ENCODE measurements around the gene ANKH. TPM values are rescaled to one million over a fixed set of nuclear protein-coding genes. Genes with fewer than 3 reads are reported as not detected.

ANKH gene
- total RNA-seq, 1 experiment from 2014 or later = 8.0 TPM

DNA sequence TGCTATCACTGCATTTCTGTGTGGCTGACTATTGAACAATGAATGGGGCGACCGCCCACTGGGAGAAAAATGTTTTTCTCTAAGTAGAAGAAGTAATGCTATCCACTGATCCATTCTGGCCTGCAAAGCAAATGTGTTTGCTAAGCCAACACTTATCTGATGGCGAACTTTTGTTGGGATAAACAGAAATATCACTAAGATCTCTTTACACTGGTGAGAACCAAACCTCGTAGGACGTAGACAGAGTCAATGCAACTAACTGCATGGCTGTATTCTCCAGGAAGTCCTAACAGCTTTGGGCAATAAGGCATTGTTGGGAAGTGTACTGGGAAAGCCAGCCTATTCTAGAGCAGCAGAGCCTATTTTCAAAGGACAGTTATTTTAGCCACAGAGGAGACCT lies 77.7 kb downstream of the ANKH start:
- no peak for DNase-seq (ENCODE audit: low spot score)

GRCh38 chr5:14790911-14791310 lies 80.7 kb downstream of the ANKH start:
- DNase-seq (ENCODE audit: low spot score) = no peak

- peak; percentile 14 for DNase-seq (ENCODE audit: low spot score)
These were observed 81.4 kb downstream of the ANKH start for GRCh38 chr5:14790220-14790619.

GRCh38 chr5:14787801-14788579 lies 83.6 kb downstream of the ANKH start:
- no peak for DNase-seq (ENCODE audit: low spot score)

- DNase-seq (ENCODE audit: low spot score) = no peak
These were observed 87.9 kb downstream of the ANKH start for GRCh38 chr5:14783691-14784090.

- DNase-seq (ENCODE audit: low spot score) = no peak
These were observed 89.0 kb downstream of the ANKH start for GRCh38 chr5:14782591-14782990.

DNA sequence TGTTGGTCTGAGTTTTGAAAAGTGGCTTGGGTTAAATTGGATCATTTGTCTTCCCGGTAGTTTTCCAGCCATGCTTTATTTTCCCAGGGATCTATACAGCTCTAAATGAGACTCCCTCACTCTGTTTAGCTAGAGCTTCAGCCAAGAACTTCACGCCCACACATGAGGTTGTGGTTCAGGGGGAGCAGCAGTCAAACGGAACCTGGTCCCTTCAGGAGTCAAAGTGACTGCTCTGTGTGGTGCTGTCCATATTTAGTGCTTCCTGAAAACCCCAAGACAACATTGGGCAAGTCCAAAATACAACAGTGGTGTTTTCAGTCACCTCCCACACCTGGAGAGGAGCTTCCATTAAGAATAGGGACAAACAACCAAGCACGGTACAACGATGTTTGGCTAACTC lies 90.5 kb downstream of the ANKH start:
- DNase-seq (ENCODE audit: low spot score) = no peak

DNA sequence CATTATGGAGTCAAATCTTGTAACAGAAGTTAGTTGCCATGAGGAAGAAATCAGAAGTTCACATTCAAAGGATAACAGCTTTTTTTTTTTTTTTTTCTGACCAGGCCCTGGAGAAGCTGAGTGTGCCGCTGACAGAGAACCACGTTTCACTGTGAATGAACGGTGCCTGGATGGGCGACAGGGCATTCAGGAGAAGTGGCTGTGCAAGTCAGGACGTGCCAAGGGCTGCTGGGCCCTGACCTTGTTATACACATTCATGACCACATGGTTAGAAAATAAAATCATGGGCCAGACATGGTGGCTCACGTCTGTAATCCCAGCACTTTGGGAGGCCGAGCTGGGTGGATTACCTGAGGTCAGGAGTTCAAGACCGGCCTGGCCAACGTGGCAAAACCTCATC lies 91.6 kb downstream of the ANKH start:
- no peak for DNase-seq (ENCODE audit: low spot score)

GRCh38 chr5:14778792-14779070 lies 92.8 kb downstream of the ANKH start:
- no peak for DNase-seq (ENCODE audit: low spot score)

- no peak for DNase-seq (ENCODE audit: low spot score)
These were observed 93.4 kb downstream of the ANKH start for GRCh38 chr5:14777932-14778791.

- DNase-seq (ENCODE audit: low spot score) = no peak
These were observed 94.4 kb downstream of the ANKH start for GRCh38 chr5:14777187-14777586.

GRCh38 chr5:14776602-14777001 lies 95.0 kb downstream of the ANKH start:
- DNase-seq (ENCODE audit: low spot score) = no peak

GRCh38 chr5:14775857-14776256 lies 95.7 kb downstream of the ANKH start:
- DNase-seq (ENCODE audit: low spot score) = peak; percentile 69

GRCh38 chr5:14773588-14773987 lies 98.0 kb downstream of the ANKH start:
- no peak for DNase-seq (ENCODE audit: low spot score)

DNA sequence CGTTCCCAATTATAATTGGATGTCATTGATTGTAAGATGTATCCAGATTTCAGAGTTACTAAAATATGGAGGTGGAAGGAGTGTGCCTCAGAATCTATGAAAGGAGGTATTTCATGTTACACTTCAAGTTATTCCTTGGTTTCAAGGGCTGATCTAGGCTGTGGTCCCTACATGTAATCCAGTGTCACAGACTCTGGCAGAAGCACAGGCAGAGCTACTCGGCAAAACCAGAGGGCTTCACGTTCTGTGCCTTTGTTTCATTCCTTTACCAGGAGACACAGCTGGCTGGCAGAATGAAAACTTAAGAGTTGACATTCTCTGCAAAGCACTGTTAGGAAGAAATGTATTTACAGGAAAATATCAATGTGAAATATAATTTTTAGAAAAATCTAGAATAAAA lies 99.6 kb downstream of the ANKH start:
- DNase-seq (ENCODE audit: low spot score) = no peak

DNA sequence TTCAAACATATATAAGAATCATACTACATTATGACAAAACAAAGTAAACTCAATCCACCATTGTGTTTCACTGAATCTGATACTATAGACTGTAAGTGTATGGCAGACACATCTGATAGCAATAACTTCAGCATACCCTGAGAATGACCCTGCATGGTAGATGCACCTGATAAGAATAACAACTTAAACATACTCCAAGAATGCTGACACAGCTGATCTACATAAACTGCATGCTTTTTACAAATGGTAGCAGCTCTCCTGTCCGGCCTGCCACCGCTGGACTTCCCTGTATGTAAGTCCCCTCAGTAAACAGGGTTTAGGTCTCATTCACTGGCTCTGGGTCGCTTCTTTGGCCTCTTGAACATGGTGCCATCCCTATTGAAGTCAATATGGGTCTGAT lies 100.4 kb downstream of the ANKH start:
- no peak for DNase-seq (ENCODE audit: low spot score)

GRCh38 chr5:14768508-14769365 lies 102.8 kb downstream of the ANKH start:
- no peak for DNase-seq (ENCODE audit: low spot score)

DNA sequence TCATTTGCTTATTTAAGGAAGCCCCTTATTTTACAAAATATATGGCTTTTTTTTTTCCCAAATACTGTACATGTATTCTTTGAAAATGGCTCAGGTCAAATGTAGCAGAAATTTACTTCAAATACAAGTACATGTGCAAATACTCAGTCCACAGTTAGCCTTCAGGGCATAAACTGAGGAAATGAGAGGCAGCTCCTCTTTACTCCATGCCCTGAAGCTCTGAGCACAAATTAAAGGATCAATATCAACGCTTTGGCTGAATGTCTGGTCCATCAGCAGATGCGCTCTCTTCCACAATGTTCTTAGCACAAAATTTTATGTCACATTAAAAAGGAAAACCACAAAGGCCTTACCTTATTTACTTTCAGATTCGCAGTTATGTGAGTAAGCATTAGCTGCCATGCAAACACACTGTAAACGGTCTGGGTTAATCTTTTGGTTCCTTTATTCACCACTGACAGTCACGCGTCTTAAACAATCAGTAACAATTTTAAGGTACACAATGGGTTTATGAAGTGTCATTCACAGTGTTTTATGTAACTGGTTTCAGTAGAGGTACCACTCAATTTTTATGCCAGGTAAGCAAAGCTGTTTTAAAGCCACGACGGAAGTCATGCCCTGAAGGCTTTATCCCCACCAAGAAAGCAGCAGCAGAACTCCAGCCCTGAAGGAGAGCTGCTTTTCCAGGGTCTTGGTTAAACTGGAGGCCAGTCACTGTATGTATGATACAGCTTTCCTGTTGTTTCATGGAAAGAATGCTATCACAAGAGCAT lies 103.7 kb downstream of the ANKH start:
- DNase-seq (ENCODE audit: low spot score) = no peak

GRCh38 chr5:14767053-14767452 lies 104.5 kb downstream of the ANKH start:
- DNase-seq (ENCODE audit: low spot score) = no peak

DNA sequence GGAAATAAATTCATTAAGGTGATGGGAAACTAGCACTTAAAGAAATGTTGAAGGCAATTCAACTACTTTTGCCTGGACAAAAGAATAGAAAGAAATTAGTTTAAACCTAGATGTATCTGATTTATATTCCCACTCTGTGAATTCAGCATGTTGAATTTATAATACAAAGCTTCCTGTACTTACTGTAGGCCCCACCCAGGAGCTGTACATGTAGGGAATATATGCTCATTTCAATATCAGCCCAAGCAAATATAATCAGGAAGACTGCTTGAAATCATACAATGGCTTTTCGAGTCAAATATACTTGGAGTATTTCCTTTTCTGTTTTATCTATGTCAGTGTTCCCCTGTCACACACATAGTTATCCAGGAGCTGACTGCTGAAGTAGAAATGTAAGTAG lies 105.0 kb downstream of the ANKH start:
- no peak for DNase-seq (ENCODE audit: low spot score)

DNA sequence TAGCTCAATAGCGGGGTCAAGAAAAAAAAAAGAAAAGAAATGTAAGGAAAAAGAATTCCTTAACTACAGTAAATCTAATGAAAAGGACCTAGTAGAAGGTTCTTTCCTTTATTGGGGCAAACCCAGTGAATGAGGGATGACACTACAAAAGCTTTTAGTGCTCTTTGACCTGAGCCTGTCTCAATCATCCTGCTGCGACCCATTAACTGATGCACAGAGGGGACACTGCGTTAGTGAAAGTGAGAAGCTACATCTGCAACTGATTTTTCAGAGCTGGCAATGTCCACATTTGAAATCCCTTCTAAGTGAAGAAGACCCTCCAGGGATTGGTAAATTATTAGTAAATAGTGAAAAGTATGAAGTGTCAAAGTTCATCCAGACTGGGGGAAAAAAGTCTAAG lies 106.0 kb downstream of the ANKH start:
- no peak for DNase-seq (ENCODE audit: low spot score)
